NOMO-1 (cell line): ENCODE results near the gene ZNF670.
A peak's percentile ranks its signal among the peaks of the same experiment; 100 is the strongest.

Experiments used
- DNase-seq, 2 experiments: peaks; one replicate each; lab custom pipeline; 2025; ENCODE audit not compliant: unreplicated experiment in 2 of 2; lab: John Stamatoyannopoulos, UW

Gene ZNF670

DNA sequence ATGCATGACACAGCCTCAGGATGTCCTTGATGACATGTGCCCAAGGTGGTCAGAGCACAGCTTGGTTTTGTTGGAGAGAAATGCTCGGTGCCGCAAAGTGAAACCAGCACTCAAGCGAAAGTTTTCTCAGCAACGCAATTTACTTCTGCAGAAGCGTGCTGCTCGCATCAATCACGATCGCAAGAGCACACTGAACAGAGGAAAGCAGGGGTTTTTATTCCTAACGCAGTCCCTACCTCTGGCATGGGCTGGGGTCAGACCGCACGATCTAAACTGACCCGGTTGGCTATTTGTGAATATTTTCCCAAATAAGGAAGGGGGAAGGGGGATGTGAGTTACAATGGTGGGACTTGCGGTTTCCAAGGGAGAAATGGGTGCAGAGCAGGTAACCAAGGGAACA, 26.4 kb upstream of the ZNF670 start:
- no peak for DNase-seq

DNA sequence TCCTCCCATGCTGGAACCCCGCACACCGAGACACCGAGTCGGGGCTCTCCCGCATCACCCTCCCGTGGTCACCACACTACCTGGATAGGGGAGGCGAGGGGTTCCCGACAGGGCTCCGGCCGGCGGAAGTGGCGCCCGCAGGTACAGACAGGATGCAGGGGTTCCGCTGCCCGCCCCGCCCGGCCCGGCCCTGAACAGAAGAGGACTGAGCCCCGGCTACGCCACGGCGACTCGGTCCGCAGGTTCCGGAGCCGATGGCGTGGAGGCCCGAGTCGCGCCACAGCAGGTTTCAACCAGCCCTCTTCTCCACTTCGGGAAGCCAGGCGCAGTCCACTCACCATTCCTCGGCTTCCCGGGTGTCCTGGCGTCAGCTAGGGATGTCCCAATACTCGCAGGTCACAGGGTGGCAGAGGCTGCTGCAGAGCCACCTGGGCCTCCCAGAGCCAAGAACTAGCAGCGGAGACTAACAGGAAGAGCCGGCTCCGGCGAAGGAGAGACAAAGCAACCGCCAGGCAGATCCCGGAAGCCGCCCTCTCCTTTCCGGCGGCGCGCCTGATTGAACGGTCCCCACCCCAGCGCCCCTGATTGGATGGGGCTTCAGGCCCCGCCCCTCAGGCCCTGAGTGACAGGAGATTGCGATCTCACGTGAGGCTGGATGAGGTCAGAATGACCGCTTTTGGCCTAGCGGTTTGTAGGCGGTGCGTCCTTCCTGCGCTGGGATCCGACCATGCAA, 25.4 kb upstream of the ZNF670 start, which contains the start of gene ZNF669:
Gene ZNF669, minus strand, starts transcription at position 498 of the 733 bp plus-strand sequence. Its CDS starts 157 bp downstream, at position 341.
- peak; percentile 94 for DNase-seq

DNA sequence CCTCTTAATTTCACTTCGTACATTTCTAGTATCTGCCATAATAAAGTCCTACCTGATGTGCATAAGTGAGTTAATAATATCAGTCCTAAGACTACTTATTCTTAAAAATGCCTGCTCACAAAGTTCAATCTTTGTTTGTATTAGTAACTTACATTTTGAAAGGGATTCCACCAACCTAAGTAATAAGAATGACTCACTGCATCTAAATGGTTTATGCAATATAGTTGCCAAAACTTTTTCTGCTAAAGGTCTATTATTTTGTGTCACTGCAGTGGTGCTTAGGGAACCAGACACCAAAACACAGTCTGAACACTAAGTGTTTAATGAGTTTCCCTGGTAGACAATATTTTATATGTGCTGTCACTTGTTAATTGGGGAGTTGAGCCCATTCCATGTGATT, 23.8 kb upstream of the ZNF670 start:
- no peak for DNase-seq

DNA sequence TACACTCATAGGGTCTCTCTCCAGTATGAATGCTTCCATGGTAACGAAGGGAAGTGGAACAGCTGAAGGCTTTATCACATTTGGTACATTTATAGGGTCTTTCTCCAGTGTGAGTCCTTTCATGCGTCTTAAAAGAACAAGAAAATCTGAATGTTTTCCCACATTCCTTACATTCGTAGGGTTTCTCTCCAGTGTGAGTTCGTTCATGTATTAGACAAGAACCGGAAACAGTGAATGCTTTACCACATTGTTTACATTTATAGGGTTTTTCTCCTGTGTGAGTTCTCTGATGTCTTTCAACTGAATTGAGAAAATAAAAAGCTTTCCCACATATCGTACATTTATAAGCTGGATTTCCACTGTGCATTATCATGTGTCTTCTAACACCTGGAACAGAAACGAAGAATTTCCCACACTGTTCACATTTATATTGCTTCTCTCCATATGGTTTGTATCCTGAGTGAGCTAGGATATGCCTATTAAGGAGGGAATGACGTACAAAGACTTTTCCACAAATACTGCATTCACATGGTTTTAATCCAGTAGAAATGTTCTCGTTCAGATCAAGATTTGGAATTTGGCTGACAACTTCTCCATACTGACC, 22.2 kb upstream of the ZNF670 start:
- no peak for DNase-seq

DNA sequence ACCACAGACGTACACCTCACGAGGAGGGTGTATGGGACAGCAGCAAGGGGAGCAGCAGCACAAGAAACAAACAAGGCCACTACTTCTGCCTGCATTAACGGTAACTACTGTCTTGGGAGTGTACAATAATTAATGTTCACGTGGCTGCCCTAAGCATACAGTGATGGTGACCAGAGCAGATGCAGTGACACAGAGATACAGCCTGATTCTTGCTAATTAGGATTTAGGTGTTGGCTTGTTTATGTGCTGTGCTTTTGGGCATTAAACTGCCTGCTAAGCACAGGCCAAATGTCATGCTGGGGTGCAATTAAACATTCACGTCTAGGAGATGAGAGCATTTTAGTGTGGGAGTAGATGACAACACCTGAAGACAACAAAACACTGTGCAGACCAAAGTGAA, 18.3 kb upstream of the ZNF670 start:
- DNase-seq: no peak

DNA sequence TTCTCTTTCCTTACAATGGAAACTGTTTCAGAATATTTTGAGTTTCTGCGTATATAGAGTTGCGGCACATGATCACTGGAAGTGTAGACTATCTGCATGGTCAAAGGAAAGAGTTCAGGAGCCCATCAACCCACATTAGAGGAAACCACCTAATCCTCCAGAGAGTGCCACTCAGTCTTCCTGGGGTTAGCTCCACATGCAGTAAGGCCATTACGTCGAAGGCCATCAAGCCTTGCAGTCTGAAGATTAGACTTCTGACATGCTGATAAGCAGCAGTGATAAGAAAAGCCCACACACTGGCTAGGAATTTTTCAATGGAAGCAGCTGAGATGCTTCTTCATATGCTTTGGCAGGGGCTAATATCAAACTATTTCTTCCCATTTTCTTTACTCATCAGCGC, 17.9 kb upstream of the ZNF670 start:
- no peak for DNase-seq

DNA sequence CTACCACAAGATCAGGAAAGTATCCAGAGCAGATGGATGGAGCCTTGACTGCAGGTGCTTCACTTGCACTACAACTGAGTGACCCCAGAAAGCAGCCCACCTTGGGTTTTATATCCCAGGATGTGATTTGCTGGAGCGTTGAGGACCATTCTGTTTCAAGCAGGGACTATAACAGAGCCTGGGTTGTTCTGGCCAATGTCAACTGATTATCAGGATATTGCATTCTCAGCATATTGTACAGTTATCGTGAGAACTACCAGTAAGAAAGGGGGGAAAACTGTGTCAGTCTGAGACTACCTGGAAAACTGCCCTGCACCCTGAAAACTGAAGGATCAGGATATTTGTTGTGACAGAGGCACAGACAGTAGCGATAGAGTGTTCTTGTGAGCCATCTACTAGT, 17.5 kb upstream of the ZNF670 start:
- DNase-seq: no peak

DNA sequence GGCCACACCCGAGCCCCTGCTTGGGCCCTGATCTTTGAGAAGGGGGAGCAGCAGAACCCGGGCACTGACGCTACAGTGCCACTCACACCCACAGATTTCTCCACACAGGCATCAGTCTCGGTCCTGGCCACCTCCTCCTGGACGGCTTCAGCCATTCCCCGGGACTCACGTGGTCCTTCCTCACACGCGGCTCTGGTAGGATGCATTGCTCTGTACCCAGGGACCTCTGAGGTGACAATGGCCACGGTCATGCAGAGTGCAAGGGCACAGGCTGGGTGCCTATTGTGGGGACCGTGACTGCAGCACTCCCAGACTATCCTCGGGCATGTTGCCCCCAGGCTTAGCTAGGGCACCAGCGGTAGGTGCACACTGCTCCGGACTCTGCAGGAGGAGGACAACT, 11.8 kb upstream of the ZNF670 start:
- DNase-seq: no peak

DNA sequence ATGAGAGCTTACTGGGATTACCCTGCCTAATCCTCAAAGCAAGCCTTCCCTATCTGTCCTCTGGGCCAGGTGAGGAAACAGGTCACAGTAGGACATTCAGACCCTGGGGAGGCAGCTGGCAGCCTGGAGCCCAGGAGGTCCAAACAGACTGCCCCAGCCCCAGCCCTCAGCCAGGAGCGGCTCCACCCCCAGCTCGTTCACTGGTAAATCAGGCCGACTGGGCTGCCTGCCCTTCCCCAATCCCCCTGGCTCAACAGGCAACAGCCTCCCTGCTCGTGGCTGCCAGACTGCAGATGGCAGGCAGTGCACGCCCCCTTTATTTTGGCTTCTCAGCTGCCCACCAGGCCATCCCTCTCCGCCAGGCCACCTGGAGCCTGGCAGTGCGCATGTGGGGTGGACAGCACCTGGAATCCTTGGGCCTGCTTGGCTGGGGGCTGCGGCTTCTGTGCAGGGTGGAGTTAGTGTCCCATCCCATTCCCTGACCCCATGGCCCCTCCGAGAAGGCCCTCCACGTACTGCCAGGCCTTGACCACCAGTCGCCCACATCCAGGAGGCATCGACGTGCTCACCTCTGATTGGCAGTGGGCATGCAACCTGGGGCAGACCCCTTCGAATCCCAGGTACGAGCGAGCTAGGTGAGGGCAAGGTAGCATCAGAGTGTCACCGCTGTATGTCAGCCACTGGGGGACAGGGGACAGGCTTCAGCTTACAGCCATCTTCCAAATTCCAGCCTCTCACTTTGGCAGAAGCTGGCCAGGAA, 11.2 kb upstream of the ZNF670 start:
- no peak for DNase-seq

DNA sequence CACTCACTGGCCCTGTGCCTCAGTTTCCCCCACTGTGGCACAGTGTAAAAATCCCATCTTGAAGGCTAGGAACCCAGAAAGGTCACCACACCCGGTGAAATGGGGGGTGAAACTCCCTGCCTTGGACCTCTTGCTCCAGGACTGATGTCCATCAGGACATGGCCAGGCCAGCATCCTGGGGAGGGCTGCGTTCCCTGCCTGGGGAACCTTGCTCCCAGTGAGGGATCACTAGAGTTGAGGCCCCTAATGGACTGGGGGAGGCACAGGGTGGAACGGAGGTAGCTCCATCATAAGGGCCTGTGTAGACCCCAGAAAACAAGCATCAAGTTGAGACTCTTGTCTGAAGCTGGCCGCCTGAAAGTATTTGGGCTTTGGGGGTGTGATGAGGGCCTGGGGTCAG, 10.4 kb upstream of the ZNF670 start:
- DNase-seq: no peak

DNA sequence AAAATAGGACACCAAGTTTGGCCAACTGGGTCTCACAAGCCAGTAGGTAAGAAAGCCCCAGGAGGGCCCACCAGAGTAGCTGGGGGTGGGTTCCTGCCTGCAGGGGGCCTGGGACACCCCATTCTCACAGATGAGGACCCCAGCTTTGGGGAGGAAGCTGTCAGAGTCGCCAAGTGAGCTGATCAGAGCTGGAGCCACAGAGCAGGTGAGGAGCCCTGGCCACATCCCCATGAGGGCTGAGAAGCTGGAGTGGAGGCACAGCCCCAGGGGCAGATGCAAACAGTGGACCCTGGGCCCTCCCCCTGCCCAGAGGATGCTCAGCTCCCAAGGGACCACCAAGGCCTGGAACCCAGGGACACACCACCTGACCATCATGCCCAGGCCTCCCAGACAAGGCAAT, 8.6 kb upstream of the ZNF670 start:
- no peak for DNase-seq

DNA sequence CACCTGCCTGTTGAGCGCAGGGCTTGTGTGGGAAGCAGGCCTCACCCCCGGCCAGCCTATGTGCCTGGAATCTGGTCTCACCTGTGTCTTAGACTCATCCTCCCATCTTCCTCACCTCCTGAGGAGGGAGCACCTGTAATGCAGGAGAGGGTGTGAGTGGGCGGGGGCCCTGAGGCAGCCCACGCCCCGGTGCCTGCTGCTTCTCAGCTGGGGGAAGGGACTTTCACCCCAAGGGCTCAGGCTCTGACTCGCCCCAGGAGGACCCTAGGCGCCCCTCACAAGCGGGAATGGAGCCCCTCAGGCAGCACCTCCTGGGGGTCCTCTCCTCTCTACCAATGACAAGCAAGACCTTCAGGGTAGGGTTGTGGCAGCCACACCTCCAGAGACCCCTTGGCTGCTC, 6.7 kb upstream of the ZNF670 start:
- DNase-seq: no peak

DNA sequence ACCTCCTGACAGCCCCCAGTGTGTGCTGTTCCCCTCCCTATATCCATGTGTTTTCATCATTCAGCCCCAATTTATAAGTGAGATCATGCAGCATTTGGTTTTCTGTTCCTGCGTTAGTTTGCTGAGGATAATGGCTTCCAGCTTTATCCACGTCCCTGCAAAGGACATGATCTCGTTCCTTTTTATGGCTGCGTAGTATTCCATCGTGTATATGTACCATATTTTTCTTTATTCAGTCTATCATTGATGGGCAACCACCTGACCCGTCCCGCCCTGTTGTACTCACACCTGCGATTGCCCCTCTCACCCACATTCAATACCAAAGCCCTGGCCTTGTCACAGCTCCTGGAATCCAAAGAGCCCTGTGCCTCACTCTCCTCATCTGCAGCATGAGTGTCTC, 6.2 kb upstream of the ZNF670 start:
- DNase-seq: no peak

DNA sequence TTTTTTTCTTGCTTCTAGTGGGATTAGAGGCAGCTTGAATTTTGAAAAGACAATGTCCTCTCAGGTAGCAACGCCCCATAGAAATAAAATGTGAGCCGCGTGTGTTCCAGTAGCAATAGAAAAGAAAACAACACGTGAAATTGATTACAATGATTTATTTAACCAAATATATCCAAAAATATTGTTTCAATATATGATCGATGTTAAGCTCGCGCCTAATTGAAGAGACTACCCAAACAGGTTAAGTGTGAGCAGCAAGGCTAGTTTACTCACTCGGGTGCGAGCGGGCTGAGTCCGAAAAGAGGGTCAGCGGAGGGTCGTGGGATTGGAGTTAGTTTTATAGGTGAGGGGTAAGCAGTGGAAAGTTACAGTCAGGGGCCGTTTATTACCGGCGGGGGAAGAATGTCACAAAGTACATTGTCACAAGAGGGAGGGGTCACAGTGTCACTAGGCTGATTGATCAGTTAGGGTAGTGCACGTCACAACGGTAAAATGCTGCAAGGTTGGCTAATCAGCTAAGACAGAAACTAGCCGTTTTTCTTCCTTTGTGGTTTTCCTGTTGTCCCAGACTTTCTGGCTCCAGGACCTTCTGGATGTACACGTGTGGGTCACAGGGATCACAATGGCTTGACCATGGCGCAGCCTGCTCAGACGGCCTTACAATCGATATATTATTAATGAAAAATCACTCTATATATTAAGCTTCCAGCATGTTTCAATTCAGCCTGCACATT, 697 bp upstream of the ZNF670 start:
- DNase-seq: peak in 1 of 2 experiments; percentile 48

DNA sequence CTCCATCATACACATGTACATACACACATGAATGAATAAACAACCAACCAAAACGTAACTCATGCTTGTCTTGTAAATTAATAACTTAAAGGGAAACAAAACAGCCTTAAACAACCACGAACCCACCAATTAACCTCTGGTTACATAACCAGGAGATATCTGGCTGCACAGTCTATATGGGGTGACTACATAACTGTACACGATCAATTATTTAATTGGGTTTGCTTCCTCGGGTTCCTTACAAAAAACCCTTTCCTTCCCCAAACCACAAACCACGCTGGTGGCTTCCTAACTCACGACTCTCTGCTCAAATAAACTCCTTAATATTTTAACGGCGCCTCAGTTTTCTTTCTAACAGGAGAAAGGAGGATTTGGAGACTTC, 744 bp downstream of the ZNF670 start:
- DNase-seq: peak in 1 of 2 experiments; percentile 19

DNA sequence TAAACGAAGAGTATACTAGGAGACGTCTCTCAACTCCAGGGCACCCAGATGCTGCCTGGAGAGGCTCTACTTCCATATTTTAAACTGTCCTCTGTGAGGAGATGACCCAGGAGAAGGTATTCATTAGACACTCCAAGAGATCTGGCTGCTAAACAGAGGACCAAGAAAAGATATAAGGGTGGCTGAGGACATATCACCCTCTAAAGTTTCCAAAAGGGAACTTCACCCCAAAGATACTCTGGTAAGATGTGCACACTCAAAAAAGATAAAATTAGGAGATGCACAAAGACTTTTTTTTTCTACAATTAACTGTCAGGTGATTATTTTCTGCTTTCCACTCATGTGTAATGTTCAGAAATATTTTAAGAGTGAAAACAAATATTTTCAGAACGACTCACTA, 1.4 kb downstream of the ZNF670 start:
- no peak for DNase-seq

DNA sequence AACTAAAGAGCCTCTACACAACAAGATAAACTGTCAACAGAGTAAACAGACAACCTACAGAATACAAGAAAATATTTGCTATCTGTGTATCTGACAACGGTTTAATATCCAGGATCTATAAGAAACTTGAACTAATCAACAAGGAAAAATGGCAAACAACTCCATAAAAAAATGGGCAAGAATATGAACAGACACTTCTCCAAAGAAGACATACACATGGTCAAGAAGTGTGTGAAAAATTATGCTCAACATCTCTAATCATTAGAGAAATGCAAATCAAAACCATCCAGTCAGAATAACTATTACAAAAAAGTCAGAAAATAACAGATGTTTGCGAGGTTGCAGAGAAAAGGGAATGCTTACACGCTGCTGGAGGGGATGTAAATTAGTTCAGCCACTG, 8.0 kb downstream of the ZNF670 start:
- DNase-seq: no peak

DNA sequence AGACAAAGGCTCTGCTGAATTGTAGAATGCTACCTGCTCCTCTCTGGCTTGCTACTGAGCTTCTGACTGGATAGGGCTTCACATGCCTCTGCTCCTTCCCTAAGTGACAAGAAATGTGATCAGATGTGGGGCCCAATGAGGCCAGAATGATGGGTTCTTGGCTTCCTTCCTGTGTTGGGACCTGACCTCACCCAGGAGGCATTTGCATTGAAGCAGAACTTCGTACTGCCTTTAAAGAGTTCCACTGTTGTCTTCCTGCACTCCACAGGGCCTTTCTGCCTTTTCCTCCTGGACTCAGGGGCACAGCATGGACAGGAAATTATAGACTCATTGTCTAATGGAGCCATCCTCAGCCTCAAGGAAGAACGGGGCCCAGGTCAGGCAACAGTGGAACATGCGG, 14.3 kb downstream of the ZNF670 start:
- no peak for DNase-seq

DNA sequence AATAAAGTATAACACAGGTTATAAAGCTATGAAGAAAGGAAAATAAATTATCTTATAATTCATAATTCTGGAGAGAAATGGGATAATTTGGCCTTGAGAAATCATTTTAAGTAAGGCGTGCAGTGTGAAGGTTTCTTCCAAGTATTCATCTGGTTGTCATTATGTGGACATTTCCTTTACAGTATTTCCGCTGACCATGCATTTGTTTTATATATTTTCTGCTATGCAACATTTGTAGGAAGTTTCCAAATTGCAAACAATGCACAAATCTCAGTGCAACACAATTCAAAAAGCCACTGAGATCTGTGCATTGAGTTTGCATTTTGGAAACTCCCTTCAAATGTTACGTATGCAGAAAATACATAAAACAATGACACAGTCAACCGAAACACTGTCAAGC, 17.8 kb downstream of the ZNF670 start:
- DNase-seq: no peak

DNA sequence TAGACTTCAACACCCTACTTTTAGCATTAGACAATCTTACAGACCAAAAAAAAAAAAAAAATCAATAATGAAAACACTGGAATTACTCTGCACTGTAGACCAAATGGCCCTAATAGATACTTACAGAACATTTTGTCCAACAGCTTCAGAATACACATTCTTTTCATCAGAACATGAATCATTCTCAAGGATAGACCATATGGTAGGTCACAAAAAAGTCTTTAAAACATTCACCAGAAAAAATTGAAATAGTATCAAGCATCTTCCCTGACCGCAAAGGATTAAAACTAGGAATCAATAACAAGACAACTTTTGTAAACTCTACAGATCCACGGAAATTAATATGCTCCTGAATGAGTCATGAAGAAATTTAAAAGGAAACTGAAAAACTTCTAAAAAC, 22.5 kb downstream of the ZNF670 start:
- DNase-seq: no peak

DNA sequence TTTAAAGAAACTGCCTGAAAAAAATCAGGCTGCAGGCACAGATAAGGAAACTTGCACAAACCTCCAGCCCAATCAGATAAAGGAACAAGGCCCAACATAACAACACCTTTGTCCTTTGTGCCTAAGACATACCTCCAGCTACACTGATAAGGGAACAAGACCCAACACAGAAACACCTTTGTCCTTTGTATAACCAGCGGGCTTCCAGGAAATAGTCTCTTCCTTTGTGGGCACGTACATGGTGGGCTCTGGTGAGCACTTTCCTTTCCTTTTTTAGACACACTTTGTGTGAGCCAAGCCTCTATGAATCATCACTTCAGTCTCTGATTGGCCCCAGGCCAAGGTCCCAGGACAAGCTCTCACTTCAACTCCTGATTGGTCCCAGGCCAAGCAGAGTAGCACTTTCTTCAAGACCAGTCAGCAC, 23.6 kb downstream of the ZNF670 start:
- DNase-seq: no peak
